H1 (cell line): ENCODE data around the gene CACNB2. TPM values are rescaled to one million over a fixed set of nuclear protein-coding genes. Genes with fewer than 3 reads are reported as not detected.

Source experiments
- CTCF ChIA-PET: fragments of 300-600 bp; sonication (Branson Sonifier 250); formaldehyde crosslinking; loops from one replicate; lab custom pipeline; 2021; ENCODE audit not compliant: partially characterized antibody; lab: Charles Lee
- POLR2A ChIA-PET: fragments of 300-600 bp; sonication (Branson Sonifier 250); formaldehyde crosslinking; loops from one replicate; lab custom pipeline; 2021; ENCODE audit warnings: inconsistent platforms; ENCODE audit not compliant: partially characterized antibody; lab: Charles Lee
- DNase-seq, 2 experiments: peaks; one replicate each; pipeline versions ENCODE4 v3.0.0 to v3.0.0-alpha.2; 2010 to 2022; ENCODE audit warnings: low spot score in 2 of 2, low read depth in 1 of 2, mixed read lengths in 1 of 2
- FAIRE-seq: peaks from 2 replicates; lab custom pipeline; 2011; peaks lifted over from hg19 to GRCh38; lab: Jason Lieb, UNC
- H2AFZ ChIP-seq: 2 replicates; pipeline ENCODE4 v1.8.1; 2012; ENCODE audit warnings: low read length, inconsistent platforms
- H2AK5ac ChIP-seq: 2 replicates; pipeline ENCODE4 v1.6.1; 2013; ENCODE audit warnings: low read depth, low read length
- H2BK120ac ChIP-seq: replicated peaks from 2 replicates; pipeline ENCODE3; 2013; ENCODE audit warnings: low read depth, low read length, inconsistent platforms
- H2BK12ac ChIP-seq: 2 replicates; pipeline ENCODE4 v1.6.1; 2013; ENCODE audit warnings: low read depth, low read length
- H2BK15ac ChIP-seq: 2 replicates; pipeline ENCODE4 v1.6.1; 2013; ENCODE audit warnings: low read length
- H2BK20ac ChIP-seq: 2 replicates; pipeline ENCODE4 v1.6.1; 2013; ENCODE audit warnings: low read length
- H2BK5ac ChIP-seq: 2 replicates; pipeline ENCODE4 v1.6.1; 2013; ENCODE audit warnings: low read depth, low read length
- H3K14ac ChIP-seq: 2 replicates; pipeline ENCODE4 v1.6.1; 2013; ENCODE audit warnings: inconsistent platforms; ENCODE audit not compliant: insufficient read length
- H3K18ac ChIP-seq: 2 replicates; pipeline ENCODE4 v1.6.1; 2013; ENCODE audit warnings: low read length; ENCODE audit errors: extremely low read depth
- H3K23ac ChIP-seq: 2 replicates; pipeline ENCODE4 v1.6.1; 2013; ENCODE audit warnings: inconsistent platforms; ENCODE audit not compliant: insufficient read length
- H3K23me2 ChIP-seq: 2 replicates; pipeline ENCODE4 v1.6.1; 2013; ENCODE audit warnings: low read depth, low read length
- H3K27ac ChIP-seq: 2 replicates; pipeline ENCODE4 v1.6.1; 2011; ENCODE audit warnings: low read depth, low read length, inconsistent platforms
- H3K27me3 ChIP-seq, 4 experiments: replicated peaks in 1 of 4; 1 replicate in 1 of 4; 2 replicates in 3 of 4; pipeline versions ENCODE4 v1.6.1 to v1.8.1; 2011 to 2013; ENCODE audit warnings: low read length in 3 of 4, mild to moderate bottlenecking in 3 of 4, inconsistent platforms in 2 of 4, mixed read lengths in 2 of 4, moderate library complexity in 1 of 4; ENCODE audit not compliant: control insufficient read depth in 3 of 4, insufficient read depth in 3 of 4; ENCODE audit errors: extremely low read depth in 1 of 4
- H3K36me3 ChIP-seq, 4 experiments: 2 replicates each; pipeline versions ENCODE4 v1.6.1 to v1.8.1; 2011 to 2013; ENCODE audit warnings: mild to moderate bottlenecking in 4 of 4, low read length in 3 of 4, moderate library complexity in 2 of 4, control low read depth in 1 of 4, inconsistent platforms in 1 of 4; ENCODE audit not compliant: insufficient read depth in 4 of 4, control insufficient read depth in 2 of 4
- H3K4ac ChIP-seq: replicated peaks from 2 replicates; pipeline ENCODE3; 2013; ENCODE audit warnings: low read length, low read depth, mixed read lengths, inconsistent platforms; ENCODE audit not compliant: insufficient read length
- H3K4me1 ChIP-seq, 4 experiments: replicated peaks in 1 of 4; 1 replicate in 1 of 4; 2 replicates in 3 of 4; pipeline versions ENCODE4 v1.6.1 to v1.8.1; 2011 to 2013; ENCODE audit warnings: low read length in 3 of 4, inconsistent platforms in 2 of 4, mixed read lengths in 1 of 4; ENCODE audit not compliant: insufficient read depth in 4 of 4, control insufficient read depth in 3 of 4
- H3K4me2 ChIP-seq, 2 experiments: 2 replicates each; pipeline versions ENCODE4 v1.6.1 to v1.8.1; 2011 to 2013; ENCODE audit warnings: low read depth in 2 of 2, low read length in 2 of 2, control low read depth in 1 of 2, inconsistent platforms in 1 of 2, mild to moderate bottlenecking in 1 of 2; ENCODE audit not compliant: insufficient read depth in 1 of 2
- H3K4me3 ChIP-seq, 4 experiments: fragments of 200-600, 300-600 bp in 1 of 4; sonication (generic), shearing (Covaris generic), sonication (Bioruptor Twin) in 1 of 4; 2 replicates each; pipeline versions ENCODE4 v1.5.1 to v1.8.1; 2011 to 2016; ENCODE audit warnings: low read length in 4 of 4, low read depth in 3 of 4, control low read depth in 2 of 4, inconsistent platforms in 2 of 4, mild to moderate bottlenecking in 2 of 4, mixed read lengths in 1 of 4, moderate library complexity in 1 of 4; ENCODE audit not compliant: insufficient read depth in 2 of 4; ENCODE audit errors: extremely low read depth in 1 of 4
- H3K56ac ChIP-seq: replicated peaks from 2 replicates; pipeline ENCODE3; 2013; ENCODE audit warnings: low read depth, mild to moderate bottlenecking, mixed read lengths, low read length, inconsistent platforms; ENCODE audit not compliant: insufficient read length
- H3K79me1 ChIP-seq: 2 replicates; pipeline ENCODE4 v1.6.1; 2013; ENCODE audit warnings: low read depth, low read length, control low read depth
- H3K79me2 ChIP-seq, 2 experiments: 2 replicates each; pipeline versions ENCODE4 v1.6.1 to v1.8.1; 2012 to 2013; ENCODE audit warnings: low read length in 2 of 2, mild to moderate bottlenecking in 2 of 2, inconsistent platforms in 1 of 2; ENCODE audit not compliant: insufficient read depth in 2 of 2, control insufficient read depth in 1 of 2
- H3K9ac ChIP-seq, 4 experiments: replicated peaks in 1 of 4; 1 replicate in 1 of 4; 2 replicates in 3 of 4; pipeline versions ENCODE4 v1.6.1 to v1.8.1; 2011 to 2013; ENCODE audit warnings: low read depth in 3 of 4, low read length in 3 of 4, control low read depth in 2 of 4, mild to moderate bottlenecking in 2 of 4, moderate library complexity in 2 of 4, inconsistent platforms in 1 of 4; ENCODE audit errors: extremely low read depth in 1 of 4
- H3K9me3 ChIP-seq, 2 experiments: 2 replicates each; pipeline versions ENCODE4 v1.6.1 to v1.8.1; 2012 to 2013; ENCODE audit warnings: mild to moderate bottlenecking in 2 of 2, moderate library complexity in 2 of 2, control low read depth in 1 of 2, inconsistent platforms in 1 of 2, low read depth in 1 of 2, low read length in 1 of 2, mixed read lengths in 1 of 2; ENCODE audit not compliant: insufficient read depth in 2 of 2
- H4K20me1 ChIP-seq, 2 experiments: replicated peaks in 1 of 2; 2 replicates each; pipeline versions ENCODE3 to v1.8.1; 2011 to 2013; ENCODE audit warnings: inconsistent platforms in 2 of 2, low read length in 2 of 2, mild to moderate bottlenecking in 1 of 2; ENCODE audit not compliant: insufficient read depth in 2 of 2, control insufficient read depth in 1 of 2
- H4K5ac ChIP-seq: 2 replicates; pipeline ENCODE4 v1.6.1; 2013; ENCODE audit warnings: low read length, low read depth, mixed read lengths, inconsistent platforms; ENCODE audit not compliant: insufficient read length
- H4K8ac ChIP-seq: 2 replicates; pipeline ENCODE4 v1.8.0; 2013; ENCODE audit warnings: mild to moderate bottlenecking, moderate library complexity, low read length, inconsistent platforms; ENCODE audit not compliant: insufficient read depth; ENCODE audit errors: extremely low read depth
- H4K91ac ChIP-seq: replicated peaks from 2 replicates; pipeline ENCODE3; 2013; ENCODE audit warnings: low read length, mixed read lengths, inconsistent platforms; ENCODE audit not compliant: insufficient read length
- CHD1 ChIP-seq: IDR thresholded peaks from 2 replicates; pipeline ENCODE4 v1.6.1; 2012; ENCODE audit warnings: low read depth, low read length, improper control_type of control experiment
- CHD2 ChIP-seq: IDR thresholded peaks from 2 replicates; pipeline ENCODE4 v1.6.1; 2012; ENCODE audit warnings: low read length, improper control_type of control experiment
- CREB1 ChIP-seq: IDR thresholded peaks from 2 replicates; pipeline ENCODE4 v1.6.1; 2012; ENCODE audit warnings: inconsistent platforms
- EP300 ChIP-seq, 2 experiments: IDR thresholded peaks; 1 replicate in 1 of 2; 2 replicates in 1 of 2; pipeline ENCODE4 v1.6.1; 2011 to 2012; ENCODE audit warnings: low read depth in 2 of 2, low read length in 2 of 2, mild to moderate bottlenecking in 2 of 2, borderline replicate concordance in 1 of 2, inconsistent platforms in 1 of 2, moderate library complexity in 1 of 2
- FOSL1 ChIP-seq: IDR thresholded peaks from 2 replicates; pipeline ENCODE4 v1.6.1; 2011; ENCODE audit warnings: mild to moderate bottlenecking, low read depth, low read length, moderate library complexity; ENCODE audit not compliant: insufficient read depth
- MAFK ChIP-seq: IDR thresholded peaks from 2 replicates; pipeline ENCODE4 v1.6.1; 2012; ENCODE audit warnings: low read depth, mild to moderate bottlenecking, improper control_type of control experiment, low read length
- POU5F1 ChIP-seq: IDR thresholded peaks from 2 replicates; pipeline ENCODE4 v1.6.1; 2011; ENCODE audit warnings: low read depth, mild to moderate bottlenecking, low read length, moderate library complexity
- RNF2 ChIP-seq: fragments of 200-900, 300-1000 bp; sonication (generic); IDR thresholded peaks from 2 replicates; pipeline ENCODE4 v1.7.1; 2016; ENCODE audit warnings: borderline replicate concordance, low read depth, mild to moderate bottlenecking, antibody characterized with exemption, low read length; ENCODE audit not compliant: poor library complexity, severe bottlenecking; ENCODE audit errors: missing control alignments
- TAF7 ChIP-seq: optimal IDR thresholded peaks from 2 replicates; pipeline ENCODE3; 2011; ENCODE audit warnings: low read depth, mild to moderate bottlenecking, inconsistent platforms, low read length, moderate library complexity, borderline replicate concordance
- WGBS, 2 experiments: shearing (Covaris generic) in 1 of 2; methylation state at CpG; one replicate each; pipeline versions ENCODE4 v1.1.6 to v1.1.7; 2013 to 2015; ENCODE audit warnings: low lambda C conversion rate in 2 of 2, mixed read lengths in 2 of 2, inconsistent platforms in 1 of 2, low coverage in 1 of 2, missing lambda C conversion rate in 1 of 2; ENCODE audit not compliant: insufficient replicate concordance in 2 of 2, insufficient coverage in 1 of 2, insufficient read length in 1 of 2; ENCODE audit errors: extremely low coverage in 1 of 2, missing lambda C conversion rate in 1 of 2; 5-methylcytosine and 5-hydroxymethylcytosine counted together
- polyA plus RNA-seq, 7 experiments: library from polyadenylated mRNA; depleted of rRNA in 3 of 7; stranded (reverse) in 5 of 7; unstranded in 2 of 7; fragments of >200 nt in 5 of 7; fragments of 200-250 nt in 2 of 7; gene quantifications; 1 replicate in 5 of 7; 2 replicates in 1 of 7; 4 replicates in 1 of 7; pipeline versions ENCODE4 v1.2.1 to v1.2.3, GENCODE V29; 2011 to 2013; ENCODE audit warnings: missing spikeins in 2 of 7, mixed read lengths in 2 of 7
- total RNA-seq: library from RNA; stranded (reverse); fragmentation: NEBNext Ultra II Directional; extraction: Animal tissue kit (Norgen Biotek cat#: 25700); gene quantifications from 2 replicates; pipeline ENCODE4 v1.2.1, GENCODE V29; 2021
- TF ChIP-seq, protein P1 (sequence below), 3 experiments: IDR thresholded peaks; 1 replicate in 2 of 3; 2 replicates in 1 of 3; pipeline versions ENCODE4 v1.5.1 to v1.6.1; 2011; ENCODE audit warnings: low read length in 3 of 3, mild to moderate bottlenecking in 3 of 3, inconsistent platforms in 2 of 3, low read depth in 1 of 3, moderate library complexity in 1 of 3; ENCODE audit not compliant: insufficient read depth in 1 of 3; ENCODE audit errors: control extremely low read depth in 1 of 3

Gene CACNB2
- total and polyA plus RNA-seq, 2 of the 8 experiments (the other 6 are each of a cell fraction or from before 2014, with no cell fraction given): 2.4 to 3.2 TPM

DNA sequence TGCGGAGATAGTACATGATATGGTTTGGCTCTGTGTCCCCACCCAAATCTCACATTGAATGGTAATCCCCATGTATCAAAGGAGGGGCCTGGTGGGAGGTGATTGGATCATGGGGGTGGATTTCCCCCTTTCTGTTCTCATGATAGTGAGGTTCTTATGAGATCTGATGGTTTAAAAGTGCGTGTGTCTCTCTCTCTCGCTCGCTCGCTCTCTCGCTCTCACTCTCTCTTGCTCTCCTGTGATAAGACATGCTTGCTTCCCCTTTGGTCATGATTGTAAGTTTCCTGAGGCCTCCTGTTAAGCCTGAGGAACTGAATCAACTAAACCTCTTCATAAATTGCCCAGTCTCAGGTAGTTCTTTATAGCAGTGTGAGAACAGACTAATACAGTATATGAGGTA is 339.3 kb downstream of the CACNB2 start:
- no peak overlapping the region for H2BK5ac ChIP-seq
- H3K4me3 ChIP-seq: no peak overlapping the region
- no peak overlapping the region for H4K91ac ChIP-seq
- no peak overlapping the region for H3K27ac ChIP-seq
- H3K36me3 ChIP-seq: no peaks in the 10 kb centered on the region
- no peak overlapping the region for H3K4me2 ChIP-seq
- H3K23me2 ChIP-seq: no peaks in the 10 kb centered on the region
- no peak overlapping the region for H2AK5ac ChIP-seq
- H2BK12ac ChIP-seq: no peak overlapping the region
- no peaks in the 10 kb centered on the region for H3K27me3 ChIP-seq
- FAIRE-seq (no peak), DNase-seq (no peak)
- H3K14ac ChIP-seq: no peak overlapping the region
- H4K20me1 ChIP-seq: no peaks in the 10 kb centered on the region
- H3K4me1 ChIP-seq: peaks cover 0 to 8% (median under 1%) of the 10 kb centered on the region in 4 experiments; a peak in 3 of 7 replicates
- H3K79me1 ChIP-seq: no peaks in the 10 kb centered on the region
- ChIA-PET POLR2A (no interaction called here), CTCF (no interaction called here)
- 90% methylated on average over 6 of the region's 6 CpGs; no CpG with 5 or more reads in 1 of the 2 experiments for WGBS, 2 experiments
- no peak overlapping the region for H4K8ac ChIP-seq
- H3K56ac ChIP-seq: no peak overlapping the region
- no peak overlapping the region for H2BK120ac ChIP-seq
- no peak overlapping the region for H2BK15ac ChIP-seq
- H2BK20ac ChIP-seq: no peak overlapping the region; the same call in 1 of the 2 replicates
- no peak overlapping the region for H3K18ac ChIP-seq
- H2AFZ ChIP-seq: no peak overlapping the region
- H3K23ac ChIP-seq: no peak overlapping the region
- H3K9me3 ChIP-seq: no peaks in the 10 kb centered on the region
- H3K9ac ChIP-seq: no peak overlapping the region
- H3K4ac ChIP-seq: no peak overlapping the region
- no peaks in the 10 kb centered on the region for H3K79me2 ChIP-seq
- H4K5ac ChIP-seq: no peak overlapping the region
- TF ChIP-seq RNF2: no peak
- no peak for TF ChIP-seq TAF7
- no peak for TF ChIP-seq CHD1
- TF ChIP-seq EP300 (IDR thresholded peaks at IDR 0.05; ENCODE audit: borderline replicate concordance in 1 of 2, low read depth in 2 of 2, low read length in 2 of 2): no peak
- no peak for TF ChIP-seq CREB1
- TF ChIP-seq POU5F1: no peak
- TF ChIP-seq, protein P1, sequence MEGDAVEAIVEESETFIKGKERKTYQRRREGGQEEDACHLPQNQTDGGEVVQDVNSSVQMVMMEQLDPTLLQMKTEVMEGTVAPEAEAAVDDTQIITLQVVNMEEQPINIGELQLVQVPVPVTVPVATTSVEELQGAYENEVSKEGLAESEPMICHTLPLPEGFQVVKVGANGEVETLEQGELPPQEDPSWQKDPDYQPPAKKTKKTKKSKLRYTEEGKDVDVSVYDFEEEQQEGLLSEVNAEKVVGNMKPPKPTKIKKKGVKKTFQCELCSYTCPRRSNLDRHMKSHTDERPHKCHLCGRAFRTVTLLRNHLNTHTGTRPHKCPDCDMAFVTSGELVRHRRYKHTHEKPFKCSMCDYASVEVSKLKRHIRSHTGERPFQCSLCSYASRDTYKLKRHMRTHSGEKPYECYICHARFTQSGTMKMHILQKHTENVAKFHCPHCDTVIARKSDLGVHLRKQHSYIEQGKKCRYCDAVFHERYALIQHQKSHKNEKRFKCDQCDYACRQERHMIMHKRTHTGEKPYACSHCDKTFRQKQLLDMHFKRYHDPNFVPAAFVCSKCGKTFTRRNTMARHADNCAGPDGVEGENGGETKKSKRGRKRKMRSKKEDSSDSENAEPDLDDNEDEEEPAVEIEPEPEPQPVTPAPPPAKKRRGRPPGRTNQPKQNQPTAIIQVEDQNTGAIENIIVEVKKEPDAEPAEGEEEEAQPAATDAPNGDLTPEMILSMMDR (IDR thresholded peaks at IDR 0.05; ENCODE audit: control extremely low read depth in 1 of 3, insufficient read depth in 1 of 3, low read depth in 1 of 3, low read length in 3 of 3): no peak
- no peak for TF ChIP-seq FOSL1
- TF ChIP-seq MAFK: no peak
- TF ChIP-seq CHD2: no peak
